ENCODE results near the gene GABPB1.

Gene GABPB1

DNA sequence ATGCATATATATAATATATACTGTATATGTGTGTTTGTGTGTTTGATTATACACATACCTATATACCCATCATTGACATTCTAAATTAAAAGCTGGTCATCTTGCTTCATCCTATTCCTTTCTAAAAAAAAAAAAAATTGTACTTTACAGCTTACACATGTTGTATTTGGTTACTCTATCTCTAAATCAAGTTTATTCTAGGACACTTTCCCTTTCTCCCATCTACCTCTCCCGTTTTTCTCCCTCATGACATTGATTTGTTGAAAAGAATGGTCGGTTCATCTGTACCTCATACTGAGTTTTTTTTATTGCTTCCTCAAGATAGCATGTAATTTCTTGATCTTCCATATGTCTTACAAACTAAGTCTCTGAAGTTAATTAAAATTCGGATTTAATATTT, 26.9 kb downstream of the GABPB1 start:
- Histone ChIP-seq H3K79me2 (ENCODE audit: control insufficient read depth, insufficient read depth, low read length) (no peaks in the 10 kb centered on the region), H3K27ac (ENCODE audit: low read depth, low read length) (no peak overlapping the region), H3K79me1 (ENCODE audit: low read length) (peaks cover 5% of the 10 kb centered on the region), H3K18ac (ENCODE audit: low read length) (no peak overlapping the region), H3K27me3 (ENCODE audit: insufficient read depth, low read length, poor library complexity) (no peaks in the 10 kb centered on the region), H3K56ac (ENCODE audit: low read length) (no peak overlapping the region), H3K4me1 (ENCODE audit: control insufficient read depth, low read depth, low read length) (no peaks in the 10 kb centered on the region), H4K5ac (ENCODE audit: low read length) (no peak overlapping the region), H3K4me3 (ENCODE audit: low read length) (no peak overlapping the region), H2BK15ac (replicated peaks; ENCODE audit: low read depth) (no peak overlapping the region), H2BK120ac (ENCODE audit: low read depth, low read length) (no peak overlapping the region), H2AK5ac (ENCODE audit: low read length) (no peak overlapping the region), H3K36me3 (ENCODE audit: control insufficient read depth, insufficient read depth, low read length) (no peaks in the 10 kb centered on the region), H3K4me2 (ENCODE audit: low read length) (no peak overlapping the region), H3K9ac (ENCODE audit: low read length) (no peak overlapping the region), H3K4ac (ENCODE audit: low read depth, low read length) (no peak overlapping the region), H3K23ac (ENCODE audit: low read length) (no peak overlapping the region), H4K8ac (ENCODE audit: low read depth, low read length) (no peak overlapping the region), H2BK5ac (ENCODE audit: low read length) (no peak overlapping the region)
- no peak for DNase-seq
- no CpG with 5 or more reads among the region's 3 CpGs for WGBS (ENCODE audit: extremely low coverage, insufficient coverage, low lambda C conversion rate)

DNA sequence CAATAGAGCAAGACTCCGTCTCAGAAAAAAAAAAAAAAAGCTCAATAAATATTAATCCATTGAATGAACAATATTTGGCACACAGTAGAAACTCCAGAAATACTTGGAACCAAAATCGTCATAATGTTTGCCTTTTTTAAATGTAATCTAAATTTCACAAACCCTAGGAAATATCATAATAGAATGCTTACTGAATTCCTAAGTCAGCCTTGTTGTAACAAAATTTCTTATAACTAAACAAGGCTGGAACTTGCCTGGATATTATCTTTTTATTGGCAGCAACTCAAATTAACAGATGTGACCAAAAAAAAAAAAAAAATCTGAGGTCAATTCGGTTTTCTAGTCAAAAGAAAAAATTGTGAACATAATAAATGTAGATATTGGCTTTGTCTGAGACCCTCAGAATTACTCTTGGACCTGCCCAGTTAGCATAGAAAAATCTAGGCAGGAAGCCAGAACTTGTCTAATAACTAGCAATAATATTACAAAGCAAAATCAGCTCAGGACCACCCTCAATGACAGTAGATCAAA, 33.3 kb downstream of the GABPB1 start:
- H2BK120ac ChIP-seq (ENCODE audit: low read depth, low read length) = no peak overlapping the region
- no peaks in the 10 kb centered on the region for H3K36me3 ChIP-seq (ENCODE audit: control insufficient read depth, insufficient read depth, low read length)
- H2BK15ac ChIP-seq (replicated peaks; ENCODE audit: low read depth) = no peak overlapping the region
- no peak for DNase-seq
- H4K5ac ChIP-seq (ENCODE audit: low read length) = no peak overlapping the region
- peaks cover 4% of the 10 kb centered on the region for H3K79me1 ChIP-seq (ENCODE audit: low read length)
- no peak overlapping the region for H3K4ac ChIP-seq (ENCODE audit: low read depth, low read length)
- H2AK5ac ChIP-seq (ENCODE audit: low read length) = no peak overlapping the region
- no peak overlapping the region for H3K4me2 ChIP-seq (ENCODE audit: low read length)
- WGBS (ENCODE audit: extremely low coverage, insufficient coverage, low lambda C conversion rate) = no CpG with 5 or more reads among the region's 3 CpGs
- no peak overlapping the region for H3K23ac ChIP-seq (ENCODE audit: low read length)
- no peak overlapping the region for H3K9ac ChIP-seq (ENCODE audit: low read length)
- no peaks in the 10 kb centered on the region for H3K4me1 ChIP-seq (ENCODE audit: control insufficient read depth, low read depth, low read length)
- H3K18ac ChIP-seq (ENCODE audit: low read length) = no peak overlapping the region
- H3K56ac ChIP-seq (ENCODE audit: low read length) = no peak overlapping the region
- H2BK5ac ChIP-seq (ENCODE audit: low read length) = no peak overlapping the region
- H4K8ac ChIP-seq (ENCODE audit: low read depth, low read length) = no peak overlapping the region
- H3K27ac ChIP-seq (ENCODE audit: low read depth, low read length) = no peak overlapping the region
- H3K4me3 ChIP-seq (ENCODE audit: low read length) = no peak overlapping the region
- H3K27me3 ChIP-seq (ENCODE audit: insufficient read depth, low read length, poor library complexity) = no peaks in the 10 kb centered on the region
- no peaks in the 10 kb centered on the region for H3K79me2 ChIP-seq (ENCODE audit: control insufficient read depth, insufficient read depth, low read length)

GRCh38 chr15:50320504-50320903, 34.5 kb downstream of the GABPB1 start:
- no peaks in the 10 kb centered on the region for H3K36me3 ChIP-seq (ENCODE audit: control insufficient read depth, insufficient read depth, low read length)
- H4K8ac ChIP-seq (ENCODE audit: low read depth, low read length) = no peak overlapping the region
- H3K79me1 ChIP-seq (ENCODE audit: low read length) = peaks cover 4% of the 10 kb centered on the region
- H3K18ac ChIP-seq (ENCODE audit: low read length) = no peak overlapping the region
- H3K4me3 ChIP-seq (ENCODE audit: low read length) = no peak overlapping the region
- H2AK5ac ChIP-seq (ENCODE audit: low read length) = no peak overlapping the region
- no peak overlapping the region for H4K5ac ChIP-seq (ENCODE audit: low read length)
- H3K9ac ChIP-seq (ENCODE audit: low read length) = no peak overlapping the region
- no peak overlapping the region for H3K56ac ChIP-seq (ENCODE audit: low read length)
- no peak overlapping the region for H3K4me2 ChIP-seq (ENCODE audit: low read length)
- no peak overlapping the region for H2BK5ac ChIP-seq (ENCODE audit: low read length)
- no peak overlapping the region for H3K23ac ChIP-seq (ENCODE audit: low read length)
- no peak overlapping the region for H2BK15ac ChIP-seq (replicated peaks; ENCODE audit: low read depth)
- H3K27ac ChIP-seq (ENCODE audit: low read depth, low read length) = no peak overlapping the region
- H3K79me2 ChIP-seq (ENCODE audit: control insufficient read depth, insufficient read depth, low read length) = no peaks in the 10 kb centered on the region
- no peak for DNase-seq
- no peaks in the 10 kb centered on the region for H3K4me1 ChIP-seq (ENCODE audit: control insufficient read depth, low read depth, low read length)
- no peaks in the 10 kb centered on the region for H3K27me3 ChIP-seq (ENCODE audit: insufficient read depth, low read length, poor library complexity)
- no peak overlapping the region for H2BK120ac ChIP-seq (ENCODE audit: low read depth, low read length)
- no peak overlapping the region for H3K4ac ChIP-seq (ENCODE audit: low read depth, low read length)

- no peaks in the 10 kb centered on the region for H3K4me1 ChIP-seq (ENCODE audit: control insufficient read depth, low read depth, low read length)
- no peak overlapping the region for H2AK5ac ChIP-seq (ENCODE audit: low read length)
- no peak overlapping the region for H2BK5ac ChIP-seq (ENCODE audit: low read length)
- no peaks in the 10 kb centered on the region for H3K79me2 ChIP-seq (ENCODE audit: control insufficient read depth, insufficient read depth, low read length)
- no peak overlapping the region for H3K56ac ChIP-seq (ENCODE audit: low read length)
- H3K18ac ChIP-seq (ENCODE audit: low read length) = no peak overlapping the region
- no peak overlapping the region for H4K8ac ChIP-seq (ENCODE audit: low read depth, low read length)
- no peak overlapping the region for H4K5ac ChIP-seq (ENCODE audit: low read length)
- no CpG with 5 or more reads among the region's 4 CpGs for WGBS (ENCODE audit: extremely low coverage, insufficient coverage, low lambda C conversion rate)
- no peak overlapping the region for H3K4me3 ChIP-seq (ENCODE audit: low read length)
- H2BK15ac ChIP-seq (replicated peaks; ENCODE audit: low read depth) = no peak overlapping the region
- H3K9ac ChIP-seq (ENCODE audit: low read length) = no peak overlapping the region
- H3K27me3 ChIP-seq (ENCODE audit: insufficient read depth, low read length, poor library complexity) = no peaks in the 10 kb centered on the region
- H3K79me1 ChIP-seq (ENCODE audit: low read length) = peaks cover 4% of the 10 kb centered on the region
- no peak overlapping the region for H2BK120ac ChIP-seq (ENCODE audit: low read depth, low read length)
- H3K4me2 ChIP-seq (ENCODE audit: low read length) = no peak overlapping the region
- no peak overlapping the region for H3K4ac ChIP-seq (ENCODE audit: low read depth, low read length)
- no peaks in the 10 kb centered on the region for H3K36me3 ChIP-seq (ENCODE audit: control insufficient read depth, insufficient read depth, low read length)
- DNase-seq = no peak
- H3K27ac ChIP-seq (ENCODE audit: low read depth, low read length) = no peak overlapping the region
- H3K23ac ChIP-seq (ENCODE audit: low read length) = no peak overlapping the region
Observed at GRCh38 chr15:50318697-50319096, 36.3 kb downstream of the GABPB1 start.

DNA sequence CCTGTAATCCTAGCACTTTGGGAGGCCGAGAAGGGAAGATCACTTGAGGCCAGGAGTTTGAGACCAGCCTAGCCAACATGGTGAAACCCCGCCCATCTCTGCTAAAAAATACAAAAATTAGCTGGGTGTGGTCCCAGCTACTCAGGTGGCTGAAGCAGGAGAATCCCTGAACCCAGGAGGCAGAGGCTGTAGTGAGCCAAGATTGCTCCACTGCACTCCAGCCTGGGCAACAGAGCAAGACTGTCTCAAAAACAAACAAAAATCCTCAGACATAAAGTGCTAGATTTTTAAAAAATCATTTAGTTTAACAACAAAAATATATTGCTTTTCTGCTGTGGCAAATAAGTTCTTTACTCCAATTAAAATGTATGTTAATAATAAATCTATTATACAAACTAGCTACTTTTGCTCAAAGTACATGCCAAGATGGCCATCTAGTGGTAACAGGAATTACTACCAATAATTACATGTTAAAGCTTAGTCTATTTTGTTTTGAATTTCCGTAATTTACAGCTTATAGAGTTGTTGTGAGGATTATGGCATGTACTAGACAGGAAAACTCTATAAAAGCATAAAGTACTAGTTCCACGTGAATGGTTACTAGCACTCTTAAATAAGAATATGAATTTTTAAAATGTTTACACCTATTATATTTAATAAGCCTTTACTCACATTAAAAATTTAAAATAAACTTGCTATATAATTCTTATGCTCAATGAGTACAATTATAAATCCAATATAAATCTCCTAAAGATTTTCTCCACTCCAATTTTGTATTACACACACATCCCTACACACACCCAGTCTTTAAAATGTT, 39.0 kb downstream of the GABPB1 start:
- Histone ChIP-seq H3K27me3 (ENCODE audit: insufficient read depth, low read length, poor library complexity) (no peaks in the 10 kb centered on the region), H2BK120ac (ENCODE audit: low read depth, low read length) (no peak overlapping the region), H2AK5ac (ENCODE audit: low read length) (no peak overlapping the region), H3K18ac (ENCODE audit: low read length) (no peak overlapping the region), H2BK15ac (replicated peaks; ENCODE audit: low read depth) (no peak overlapping the region), H3K4ac (ENCODE audit: low read depth, low read length) (no peak overlapping the region), H3K27ac (ENCODE audit: low read depth, low read length) (no peak overlapping the region), H3K56ac (ENCODE audit: low read length) (no peak overlapping the region), H4K5ac (ENCODE audit: low read length) (no peak overlapping the region), H2BK5ac (ENCODE audit: low read length) (no peak overlapping the region), H3K4me3 (ENCODE audit: low read length) (no peak overlapping the region), H3K9ac (ENCODE audit: low read length) (no peak overlapping the region), H3K23ac (ENCODE audit: low read length) (no peak overlapping the region), H3K79me2 (ENCODE audit: control insufficient read depth, insufficient read depth, low read length) (no peaks in the 10 kb centered on the region), H4K8ac (ENCODE audit: low read depth, low read length) (no peak overlapping the region), H3K4me2 (ENCODE audit: low read length) (no peak overlapping the region), H3K4me1 (ENCODE audit: control insufficient read depth, low read depth, low read length) (no peaks in the 10 kb centered on the region), H3K79me1 (ENCODE audit: low read length) (peaks cover 1% of the 10 kb centered on the region), H3K36me3 (ENCODE audit: control insufficient read depth, insufficient read depth, low read length) (no peaks in the 10 kb centered on the region)
- WGBS (ENCODE audit: extremely low coverage, insufficient coverage, low lambda C conversion rate) = no CpG with 5 or more reads among the region's 4 CpGs
- DNase-seq = peak; percentile 30

- no peaks in the 10 kb centered on the region for H3K79me1 ChIP-seq (ENCODE audit: low read length)
- H2BK120ac ChIP-seq (ENCODE audit: low read depth, low read length) = no peak overlapping the region
- no peaks in the 10 kb centered on the region for H3K79me2 ChIP-seq (ENCODE audit: control insufficient read depth, insufficient read depth, low read length)
- no peaks in the 10 kb centered on the region for H3K27me3 ChIP-seq (ENCODE audit: insufficient read depth, low read length, poor library complexity)
- H2BK15ac ChIP-seq (replicated peaks; ENCODE audit: low read depth) = no peak overlapping the region
- H2BK5ac ChIP-seq (ENCODE audit: low read length) = no peak overlapping the region
- no peaks in the 10 kb centered on the region for H3K36me3 ChIP-seq (ENCODE audit: control insufficient read depth, insufficient read depth, low read length)
- no peak overlapping the region for H4K8ac ChIP-seq (ENCODE audit: low read depth, low read length)
- no peak overlapping the region for H3K4me2 ChIP-seq (ENCODE audit: low read length)
- H3K4ac ChIP-seq (ENCODE audit: low read depth, low read length) = no peak overlapping the region
- no CpG with 5 or more reads among the region's 2 CpGs for WGBS (ENCODE audit: extremely low coverage, insufficient coverage, low lambda C conversion rate)
- no peak overlapping the region for H3K27ac ChIP-seq (ENCODE audit: low read depth, low read length)
- no peak for DNase-seq
- no peak overlapping the region for H2AK5ac ChIP-seq (ENCODE audit: low read length)
- no peak overlapping the region for H3K4me3 ChIP-seq (ENCODE audit: low read length)
- no peak overlapping the region for H3K18ac ChIP-seq (ENCODE audit: low read length)
- no peak overlapping the region for H4K5ac ChIP-seq (ENCODE audit: low read length)
- no peak overlapping the region for H3K56ac ChIP-seq (ENCODE audit: low read length)
- no peaks in the 10 kb centered on the region for H3K4me1 ChIP-seq (ENCODE audit: control insufficient read depth, low read depth, low read length)
- H3K9ac ChIP-seq (ENCODE audit: low read length) = no peak overlapping the region
- no peak overlapping the region for H3K23ac ChIP-seq (ENCODE audit: low read length)
Observed at GRCh38 chr15:50312636-50313035, 42.4 kb downstream of the GABPB1 start.

Data from mesendoderm (in vitro differentiated cells).